Cardiac muscle cell (in vitro differentiated cells and primary cell): Measurements from ENCODE around the gene ANAPC1. TPM values are rescaled to one million over a fixed set of nuclear protein-coding genes. Genes with fewer than 3 reads are reported as not detected.
"Not testable (repeated sequence)": the region's sequence is repeated elsewhere in the genome, so short reads cannot be mapped to it uniquely, and the experiment has no call there.

ENCODE experiments used
- DNase-seq, 2 donors: peaks; one replicate each; pipeline versions ENCODE4 v3.0.0 to v3.0.0-alpha.2; 2010 to 2017; ENCODE audit warnings: low read depth in 1 of 2, low spot score in 1 of 2
- H3K27ac ChIP-seq: fragments of 200-600 bp; sonication (generic); 2 replicates; pipeline ENCODE4 v1.5.1; 2016
- H3K27me3 ChIP-seq: fragments of 200-600 bp; sonication (generic); 2 replicates; pipeline ENCODE4 v1.6.0; 2016; ENCODE audit warnings: control low read depth
- H3K36me3 ChIP-seq: fragments of 200-600 bp; sonication (generic); 2 replicates; pipeline ENCODE4 v1.5.1; 2016; ENCODE audit warnings: control low read depth
- H3K4me1 ChIP-seq: fragments of 200-600 bp; sonication (generic); 2 replicates; pipeline ENCODE4 v1.8.1; 2017; ENCODE audit warnings: low read depth, mild to moderate bottlenecking, mixed run types
- H3K4me3 ChIP-seq: fragments of 200-600 bp; sonication (generic); 2 replicates; pipeline ENCODE4 v1.5.1; 2016; ENCODE audit warnings: mild to moderate bottlenecking
- H3K9me3 ChIP-seq: fragments of 200-600 bp; sonication (generic); 2 replicates; pipeline ENCODE4 v1.5.1; 2017; ENCODE audit warnings: low read depth, mild to moderate bottlenecking, control low read depth
- polyA plus RNA-seq: library from polyadenylated mRNA; unstranded; fragments of >200 nt; fragmentation: Nextera tagmentation; extraction: Ambion mirVana; gene quantifications from 2 replicates; pipeline ENCODE4 v1.2.1, GENCODE V29; 2016
- total RNA-seq: library from RNA; depleted of rRNA; stranded (reverse); fragments of >200 nt; gene quantifications from 2 replicates; pipeline ENCODE4 v1.2.3, GENCODE V29; 2016
- TF ChIP-seq, protein P1 (sequence below): IDR thresholded peaks from 2 replicates; pipeline ENCODE4 v1.5.1; 2012; ENCODE audit warnings: low read depth, mild to moderate bottlenecking, low read length

The ANAPC1 gene
- total and polyA plus RNA-seq, 2 experiments from 2014 or later: 13.6 to 59.3 TPM

DNA sequence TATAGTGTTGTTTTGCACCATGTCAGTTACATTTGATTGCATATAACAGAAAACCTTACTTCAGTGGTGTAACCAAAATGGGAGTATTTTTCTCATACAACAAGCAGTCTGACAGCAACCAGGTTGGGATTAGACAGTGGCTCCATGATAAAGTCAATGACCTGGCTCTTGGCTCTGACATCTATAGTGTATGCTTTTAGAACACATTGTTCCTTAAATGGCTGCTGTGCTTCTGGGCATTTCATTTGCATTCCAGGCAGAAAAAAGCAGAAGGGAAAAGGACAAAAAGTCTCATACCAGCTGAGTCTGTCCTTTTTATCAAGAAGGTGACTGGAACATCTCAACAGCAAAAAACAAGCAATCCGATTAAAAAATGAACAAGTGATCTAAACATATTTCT is 24.6 kb upstream of the ANAPC1 start:
- no peak for DNase-seq
- H3K27me3 ChIP-seq: no peaks in the 10 kb centered on the region
- no peaks in the 10 kb centered on the region for H3K36me3 ChIP-seq
- peak overlapping the region; percentile 34 for H3K27ac ChIP-seq
- TF ChIP-seq, protein P1, sequence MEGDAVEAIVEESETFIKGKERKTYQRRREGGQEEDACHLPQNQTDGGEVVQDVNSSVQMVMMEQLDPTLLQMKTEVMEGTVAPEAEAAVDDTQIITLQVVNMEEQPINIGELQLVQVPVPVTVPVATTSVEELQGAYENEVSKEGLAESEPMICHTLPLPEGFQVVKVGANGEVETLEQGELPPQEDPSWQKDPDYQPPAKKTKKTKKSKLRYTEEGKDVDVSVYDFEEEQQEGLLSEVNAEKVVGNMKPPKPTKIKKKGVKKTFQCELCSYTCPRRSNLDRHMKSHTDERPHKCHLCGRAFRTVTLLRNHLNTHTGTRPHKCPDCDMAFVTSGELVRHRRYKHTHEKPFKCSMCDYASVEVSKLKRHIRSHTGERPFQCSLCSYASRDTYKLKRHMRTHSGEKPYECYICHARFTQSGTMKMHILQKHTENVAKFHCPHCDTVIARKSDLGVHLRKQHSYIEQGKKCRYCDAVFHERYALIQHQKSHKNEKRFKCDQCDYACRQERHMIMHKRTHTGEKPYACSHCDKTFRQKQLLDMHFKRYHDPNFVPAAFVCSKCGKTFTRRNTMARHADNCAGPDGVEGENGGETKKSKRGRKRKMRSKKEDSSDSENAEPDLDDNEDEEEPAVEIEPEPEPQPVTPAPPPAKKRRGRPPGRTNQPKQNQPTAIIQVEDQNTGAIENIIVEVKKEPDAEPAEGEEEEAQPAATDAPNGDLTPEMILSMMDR: no peak
- H3K4me1 ChIP-seq: peaks cover 25% of the 10 kb centered on the region
- no peak overlapping the region for H3K4me3 ChIP-seq
- H3K9me3 ChIP-seq: no peaks in the 10 kb centered on the region

DNA sequence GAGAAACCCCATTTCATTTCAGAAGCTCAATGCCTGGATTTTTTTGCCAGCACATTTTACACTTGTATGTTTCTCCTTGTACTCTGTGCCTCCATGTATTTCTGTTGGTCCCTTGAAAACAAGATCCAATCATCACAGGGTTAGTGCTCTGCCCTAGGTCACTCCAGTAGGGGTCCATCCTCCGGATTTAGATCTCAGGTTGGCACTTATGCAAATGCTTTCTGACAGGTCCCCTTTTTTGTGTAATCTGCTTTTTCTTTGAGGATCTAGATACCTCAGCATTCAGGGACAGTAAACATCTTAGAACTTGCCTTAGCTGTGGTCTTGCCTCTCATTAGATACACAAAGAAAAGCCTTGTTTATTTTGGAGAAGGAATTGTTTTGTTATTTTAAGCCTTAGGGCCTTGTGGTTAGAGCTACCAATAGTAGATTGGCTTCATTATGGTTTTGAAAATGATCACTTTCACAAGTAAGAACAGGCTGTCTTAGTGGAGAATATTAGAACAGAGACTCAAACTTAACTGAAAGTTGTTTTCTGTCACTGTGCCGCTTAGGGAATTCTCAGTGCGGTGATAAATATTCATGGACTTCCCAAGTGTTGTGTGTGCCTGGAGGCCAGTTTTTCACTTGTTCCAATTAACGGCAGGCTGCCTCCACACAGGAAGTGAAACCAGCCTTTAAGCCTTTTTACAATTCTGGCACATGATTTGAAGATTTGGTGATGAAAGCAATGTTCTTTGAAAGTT is 22.2 kb upstream of the ANAPC1 start:
- H3K36me3 ChIP-seq: no peaks in the 10 kb centered on the region
- peak overlapping the region; percentile 19 for H3K27ac ChIP-seq
- no peaks in the 10 kb centered on the region for H3K9me3 ChIP-seq
- no peak overlapping the region for H3K4me3 ChIP-seq
- TF ChIP-seq, protein P1: no peak
- H3K27me3 ChIP-seq: no peaks in the 10 kb centered on the region
- no peak for DNase-seq
- peaks cover 33% of the 10 kb centered on the region for H3K4me1 ChIP-seq

DNA sequence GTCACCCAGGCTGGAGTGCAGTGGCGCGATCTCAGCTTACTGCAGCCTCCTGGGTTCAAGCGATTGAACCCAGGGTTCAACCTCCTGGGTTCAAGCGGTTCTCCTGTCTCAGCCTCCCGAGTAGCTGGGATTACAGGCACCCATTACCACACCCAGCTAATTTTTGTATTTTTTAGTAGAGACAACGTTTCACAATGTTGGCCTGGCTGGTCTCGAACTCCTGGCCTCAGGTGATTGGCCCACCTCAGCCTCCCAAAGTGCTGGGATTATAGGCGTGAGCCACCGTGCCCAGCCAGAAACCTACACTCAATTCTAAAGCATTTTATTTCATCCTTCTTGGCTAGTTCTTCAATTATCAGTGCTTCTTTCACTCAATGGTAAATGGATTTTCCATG is 21.5 kb upstream of the ANAPC1 start:
- not testable (repeated sequence) for DNase-seq, H3K36me3 ChIP-seq, H3K27me3 ChIP-seq, H3K4me3 ChIP-seq, H3K9me3 ChIP-seq
- H3K27ac ChIP-seq: peak overlapping the region; percentile 19
- H3K4me1 ChIP-seq: peaks cover 33% of the 10 kb centered on the region

DNA sequence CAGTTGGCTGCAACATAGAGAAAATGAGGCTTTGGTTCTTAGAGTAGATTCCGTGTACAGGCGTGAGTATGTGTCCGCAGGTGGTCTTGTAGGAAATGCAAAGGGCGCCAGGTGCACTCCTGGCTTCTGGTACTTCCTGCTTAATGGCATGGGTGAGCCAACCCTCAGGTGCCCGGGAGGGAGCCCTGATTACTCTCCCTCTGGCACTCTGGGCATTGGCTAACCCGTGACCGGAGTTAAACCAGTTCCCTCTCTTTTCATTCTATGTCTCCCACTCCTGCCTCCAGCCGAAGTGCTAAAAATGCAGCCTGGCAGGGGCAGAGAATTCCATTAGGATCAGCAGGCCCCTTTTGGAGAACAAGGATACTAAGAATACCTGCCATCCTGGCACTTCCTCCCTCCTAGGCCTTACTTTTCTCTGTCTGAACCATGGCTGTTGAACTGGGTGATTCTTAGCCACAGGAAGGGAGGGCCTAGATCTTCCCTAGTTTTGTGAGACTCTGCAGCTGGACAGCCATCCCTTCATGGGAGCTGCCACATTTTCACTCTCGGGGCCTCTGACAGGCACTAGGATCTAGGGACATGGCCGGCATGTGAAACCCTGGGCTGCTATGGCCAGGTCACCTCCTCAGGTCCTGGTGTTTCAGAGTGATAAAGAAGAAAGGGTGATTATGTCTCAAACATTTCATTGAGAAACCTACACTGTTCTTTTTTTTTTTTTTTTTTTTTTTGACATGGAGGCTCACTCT is 20.9 kb upstream of the ANAPC1 start:
- TF ChIP-seq, protein P1: no peak
- no peak for DNase-seq
- Histone ChIP-seq H3K9me3 (no peaks in the 10 kb centered on the region), H3K27me3 (peaks cover 6% of the 10 kb centered on the region), H3K4me3 (no peak overlapping the region), H3K27ac (peak overlapping the region; percentile 62), H3K4me1 (peaks cover 33% of the 10 kb centered on the region), H3K36me3 (no peaks in the 10 kb centered on the region)

DNA sequence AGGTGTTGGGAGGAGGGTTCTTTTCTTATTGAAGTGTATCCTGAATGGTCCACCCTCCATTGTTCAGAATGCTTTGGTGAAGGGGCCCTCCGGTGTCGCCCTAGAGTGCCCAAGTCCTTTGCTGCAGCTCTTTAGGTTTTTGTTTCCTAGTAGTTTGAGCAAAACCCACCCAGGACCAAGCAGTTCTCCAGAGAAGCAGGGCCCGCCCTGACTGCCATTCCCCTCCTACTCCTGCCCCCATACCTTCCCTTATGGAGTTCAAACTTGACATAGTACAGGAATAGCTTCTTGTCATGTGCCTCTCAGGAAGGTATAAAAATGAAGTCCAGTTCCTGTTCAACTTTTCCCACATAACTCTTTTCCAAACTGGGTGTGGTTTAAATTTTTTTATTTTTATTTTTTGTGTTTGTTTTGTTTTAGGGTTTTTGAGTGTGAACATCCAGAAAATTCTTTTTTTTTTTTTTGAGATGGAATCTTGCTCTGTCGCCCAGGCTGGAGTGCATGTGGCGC is 20.0 kb upstream of the ANAPC1 start:
- no peak for DNase-seq
- Histone ChIP-seq H3K27ac (no peak overlapping the region), H3K4me1 (peaks cover 29% of the 10 kb centered on the region), H3K36me3 (no peaks in the 10 kb centered on the region), H3K4me3 (no peak overlapping the region), H3K9me3 (no peaks in the 10 kb centered on the region), H3K27me3 (peaks cover 7% of the 10 kb centered on the region)
- TF ChIP-seq, protein P1: no peak

DNA sequence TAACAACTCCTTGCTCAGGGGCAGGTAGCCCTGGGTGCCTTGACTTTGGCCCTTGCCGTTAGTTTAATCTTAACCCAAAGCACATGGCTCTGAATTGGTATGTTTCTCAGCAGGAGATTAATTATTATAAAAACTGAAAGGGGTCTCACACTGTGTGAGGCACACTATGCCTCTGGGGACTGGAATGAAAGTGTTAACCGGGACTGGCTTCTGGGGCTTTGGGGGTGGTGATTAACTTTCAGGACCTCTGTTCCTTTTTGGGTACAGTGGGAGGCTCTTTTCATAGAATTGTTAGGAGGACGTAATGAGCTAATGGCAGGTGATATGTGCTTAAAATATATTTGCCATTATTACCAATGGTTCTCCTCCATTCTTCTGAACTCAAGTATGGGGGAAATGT is 19.5 kb upstream of the ANAPC1 start:
- TF ChIP-seq, protein P1: no peak
- Histone ChIP-seq H3K27ac (no peak overlapping the region), H3K9me3 (no peaks in the 10 kb centered on the region), H3K27me3 (peaks cover 7% of the 10 kb centered on the region), H3K4me3 (no peak overlapping the region), H3K4me1 (peaks cover 24% of the 10 kb centered on the region), H3K36me3 (no peaks in the 10 kb centered on the region)
- DNase-seq: no peak
